Measurements from ENCODE around the gene SRD5A1. TPM values are rescaled to one million over a fixed set of nuclear protein-coding genes. Genes with fewer than 3 reads are reported as not detected.

SRD5A1 gene
- polyA plus RNA-seq, 2 of the 4 experiments (the other 2 are of a cell fraction), result 9.7 to 25.4 TPM

DNA sequence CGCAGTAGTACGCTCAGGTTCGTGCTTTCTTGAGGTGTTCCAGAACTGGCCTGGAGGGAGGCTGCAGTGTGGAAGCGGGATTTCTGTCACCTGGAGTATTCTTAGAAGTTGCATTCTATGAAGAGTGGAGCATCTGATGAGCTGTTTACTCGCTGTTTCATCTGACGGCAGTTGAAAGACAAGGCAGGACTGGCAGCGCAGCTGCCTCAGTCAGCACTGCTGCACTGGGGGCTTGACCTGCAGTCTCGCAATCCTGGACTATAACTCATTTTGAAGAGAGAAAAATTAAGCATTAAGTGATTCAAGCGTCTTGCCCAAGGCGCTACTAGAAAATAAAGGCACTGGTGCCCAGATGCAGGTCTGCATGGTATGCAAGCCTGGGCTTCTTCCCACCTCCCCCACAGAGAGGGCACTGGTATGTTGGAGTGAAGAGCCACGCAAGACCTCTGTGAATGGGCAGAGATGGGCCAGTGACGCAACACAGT is 90.6 kb downstream of the SRD5A1 start:
- POLR2A ChIA-PET, result no interaction called here
- 93% methylated on average over 12 of the region's 12 CpGs for WGBS (ENCODE audit: missing lambda C conversion rate)
- no peak for TF ChIP-seq RARB (CRISPR knock-in tag; IDR thresholded peaks at IDR 0.05)
- TF ChIP-seq FOXS1 (CRISPR knock-in tag; IDR thresholded peaks at IDR 0.05), result no peak
- no peak for TF ChIP-seq CEBPB (IDR thresholded peaks at IDR 0.05)
- no peak for TF ChIP-seq SMC3 (IDR thresholded peaks at IDR 0.05)
- TF ChIP-seq HDAC2 (IDR thresholded peaks at IDR 0.05), result no peak
- no peak for TF ChIP-seq EP300 (IDR thresholded peaks at IDR 0.05)
- no peak for TF ChIP-seq HEYL (CRISPR knock-in tag; IDR thresholded peaks at IDR 0.05)
- no peak for TF ChIP-seq TP53 (CRISPR knock-in tag; IDR thresholded peaks at IDR 0.05)
- TF ChIP-seq MAFK (IDR thresholded peaks at IDR 0.05; ENCODE audit: partially characterized antibody), result no peak
- no peak for TF ChIP-seq HOXA7 (CRISPR knock-in tag; IDR thresholded peaks at IDR 0.05)
- TF ChIP-seq CHD2 (IDR thresholded peaks at IDR 0.05; ENCODE audit: low read length, partially characterized antibody), result no peak
- CTCF ChIA-PET, result no interaction called here
- H3K27ac ChIP-seq, result no peak overlapping the region
- FAIRE-seq (no peak), ATAC-seq (no peak), DNase-seq (ENCODE audit: low read depth in 1 of 2, low spot score in 1 of 2) (no peak)
- peaks cover 18% of the 10 kb centered on the region for H3K4me1 ChIP-seq
- no peaks in the 10 kb centered on the region for H3K9me3 ChIP-seq
- H3K4me2 ChIP-seq, result no peak overlapping the region
- H3K4me3 ChIP-seq, result no peak overlapping the region

Other genes with a start within 250 kb of the SRD5A1 start
- 0.04 and 0.05 TPM in 2 replicates for gene UBE2QL1, start 184.6 kb upstream of the SRD5A1 start, polyA plus RNA-seq (2011; rRNA removed)
- 0.04 to 0.07 TPM in 2 of 3 replicates, not detected in the other for gene UBE2QL1, start 184.6 kb upstream of the SRD5A1 start, polyA plus RNA-seq (2017; fragmentation: RNase III; extraction: RNeasy Plus Mini Kit Qiagen cat#74134 plus additional on column Dnase treatment)
- 91.3 and 95.7 TPM in 2 replicates for gene NSUN2, start 396 bp upstream of the SRD5A1 start, polyA plus RNA-seq (2011; rRNA removed)
- gene NSUN2, start 396 bp upstream of the SRD5A1 start, polyA plus RNA-seq (2017; fragmentation: RNase III; extraction: RNeasy Plus Mini Kit Qiagen cat#74134 plus additional on column Dnase treatment), result 99.4 to 109 TPM (median 101 TPM) in 3 replicates
- 7.2 and 11.8 TPM in 2 replicates for gene TENT4A, start 80.0 kb downstream of the SRD5A1 start, polyA plus RNA-seq (2011; rRNA removed)
- 15.2 to 18.8 TPM (median 16.4 TPM) in 3 replicates for gene TENT4A, start 80.0 kb downstream of the SRD5A1 start, polyA plus RNA-seq (2017; fragmentation: RNase III; extraction: RNeasy Plus Mini Kit Qiagen cat#74134 plus additional on column Dnase treatment)

All from A549 (cell line).